Pancreas (tissue), 10 donors: ENCODE results near the gene CIC. TPM values are rescaled to one million over a fixed set of nuclear protein-coding genes. Genes with fewer than 3 reads are reported as not detected.

Experiments used
- ATAC-seq, 4 donors: fragments of 200-7000 bp; cut with Tn5 transposase; one replicate each; pipeline versions ENCODE4 v1.8.0 to v1.9.1; 2020; ENCODE audit warnings: mild to moderate bottlenecking in 4 of 4, moderate library complexity in 4 of 4
- DNase-seq, 6 donors: peaks; one replicate each; pipeline ENCODE4 v3.0.0-alpha.2; 2020
- FAIRE-seq: peaks from 2 replicates; lab custom pipeline; 2012; peaks lifted over from hg19 to GRCh38; lab: Jason Lieb, UNC
- H3K27ac ChIP-seq, 4 donors: fragments of 200-600 bp; sonication (generic); 1 replicate in 3 of 4; 2 replicates in 1 of 4; pipeline versions ENCODE4 v1.5.0 to v1.8.0; 2020
- H3K27me3 ChIP-seq, 4 donors: fragments of 200-600 bp; one replicate each; pipeline ENCODE4 v1.8.0; 2021
- H3K36me3 ChIP-seq, 3 donors: fragments of 200-600 bp; sonication (generic) in 1 of 3; one replicate each; pipeline versions ENCODE4 v1.5.0 to v1.8.0; 2020 to 2021
- H3K4me1 ChIP-seq, 3 donors: fragments of 200-600 bp; one replicate each; pipeline ENCODE4 v1.8.0; 2021
- H3K4me3 ChIP-seq, 4 donors: fragments of 200-600 bp; sonication (generic) in 2 of 4; one replicate each; pipeline versions ENCODE4 v1.5.0 to v1.8.0; 2020 to 2021
- H3K9me3 ChIP-seq, 4 donors: fragments of 200-600 bp; one replicate each; pipeline ENCODE4 v1.8.0; 2021
- WGBS, 2 donors: extraction: QIAGEN DNeasy Blood & Tissue Kit; methylation state at CpG; one replicate each; pipeline ENCODE4 v1.1.7; 2013; 5-methylcytosine and 5-hydroxymethylcytosine counted together
- intact Hi-C, 3 donors: fragments of 100-400 bp; cut with DNase I; formaldehyde crosslinking; loops; one replicate each; pipeline versions ENCODE4 v1.11.1 to v1.14.2; 2022
- polyA plus RNA-seq, 2 donors: library from polyadenylated mRNA; stranded (reverse); fragments of 200-250 nt; gene quantifications; one replicate each; pipeline ENCODE4 v1.2.3, GENCODE V29; 2013
- total RNA-seq, 6 donors: library from RNA; stranded (reverse); fragmentation: NEBNext Ultra II Directional in 4 of 6; extraction: Animal tissue kit (Norgen Biotek cat#: 25700) in 4 of 6; gene quantifications; one replicate each; pipeline versions ENCODE4 v1.2.1 to v1.2.4, GENCODE V29; 2021 to 2023
- TF ChIP-seq, protein P1 (sequence below), 4 donors: fragments of 200-600 bp; sonication (generic) in 3 of 4; IDR thresholded peaks; one replicate each; pipeline versions ENCODE4 v1.5.0 to v1.8.0; 2021; ENCODE audit warnings: antibody characterized with exemption in 4 of 4
- donor health status: healthy with polysubstance abuse.
- donor health status: DM: no; HTN: no; CAD: no; lungs with moderate emphysema.
- donor health status: DM: no; HTN: no; CAD: no.
- donor health status: control.
- donor health status: control.
- donor health status: Bipolar disorder and iron deficiency.
- donor health status: DM: yes; HTN: yes; CAD: no.
- donor health status: DM: no; HTN: no; CAD: no.
- donor health status: DM: no; HTN: no; CAD: no.
- donor health status: DM: yes; HTN: yes; CAD: no.

CIC gene
- total and polyA plus RNA-seq, 8 donors = 27.7 to 65.0 (median 33.4) TPM

DNA sequence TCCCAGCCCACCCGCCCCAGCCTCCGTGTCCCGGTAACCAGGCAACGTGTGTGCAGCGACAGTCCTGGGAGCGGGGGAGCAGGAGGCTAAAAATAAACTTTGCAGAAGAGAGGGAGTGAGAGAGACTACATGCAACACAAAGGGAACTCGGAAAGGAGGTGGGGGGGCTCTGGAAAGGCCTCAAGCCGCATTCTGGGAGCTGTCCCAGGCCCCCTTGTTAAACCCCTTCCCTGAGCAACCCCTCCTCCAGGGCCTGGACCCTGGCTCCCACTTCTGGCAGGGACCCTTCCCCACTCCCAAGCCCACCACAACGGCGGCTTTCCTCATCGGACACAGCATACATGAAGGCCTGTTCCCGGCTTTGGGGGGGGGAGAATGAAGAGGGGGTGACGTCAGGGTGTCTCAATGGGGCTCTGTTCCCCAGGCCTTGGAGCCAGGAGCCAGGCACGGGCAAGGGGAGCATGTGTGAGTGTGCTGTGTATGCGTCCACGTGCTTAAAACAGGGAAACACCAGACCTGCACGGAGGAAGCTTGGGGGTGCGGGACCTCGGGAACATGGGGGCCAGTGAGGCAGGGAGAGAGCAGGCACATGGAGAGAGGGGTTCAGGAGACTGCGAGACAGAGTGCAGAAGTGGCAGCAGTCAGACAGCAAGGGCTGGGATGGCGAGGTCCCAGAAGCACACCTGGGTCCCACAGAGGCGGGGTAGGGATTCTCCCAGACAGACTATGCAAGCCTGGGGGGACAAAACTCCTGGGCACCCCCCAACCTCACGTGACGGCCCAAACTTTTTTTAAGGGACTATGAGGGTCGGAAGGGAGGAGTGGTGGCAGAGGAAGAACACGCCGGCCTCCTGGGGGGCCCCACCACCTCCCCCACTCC lies 16.4 kb upstream of the CIC start:
- ATAC-seq = peak in 1 of 4 donors; percentile 1
- 12 to 13% methylated on average over 27 of the region's 27 CpGs for WGBS, 2 donors
- H3K9me3 ChIP-seq = no peaks in the 10 kb centered on the region
- DNase-seq = peak in 4 of 6 donors; percentile 53 to 72 (median 62)
- TF ChIP-seq, protein P1, sequence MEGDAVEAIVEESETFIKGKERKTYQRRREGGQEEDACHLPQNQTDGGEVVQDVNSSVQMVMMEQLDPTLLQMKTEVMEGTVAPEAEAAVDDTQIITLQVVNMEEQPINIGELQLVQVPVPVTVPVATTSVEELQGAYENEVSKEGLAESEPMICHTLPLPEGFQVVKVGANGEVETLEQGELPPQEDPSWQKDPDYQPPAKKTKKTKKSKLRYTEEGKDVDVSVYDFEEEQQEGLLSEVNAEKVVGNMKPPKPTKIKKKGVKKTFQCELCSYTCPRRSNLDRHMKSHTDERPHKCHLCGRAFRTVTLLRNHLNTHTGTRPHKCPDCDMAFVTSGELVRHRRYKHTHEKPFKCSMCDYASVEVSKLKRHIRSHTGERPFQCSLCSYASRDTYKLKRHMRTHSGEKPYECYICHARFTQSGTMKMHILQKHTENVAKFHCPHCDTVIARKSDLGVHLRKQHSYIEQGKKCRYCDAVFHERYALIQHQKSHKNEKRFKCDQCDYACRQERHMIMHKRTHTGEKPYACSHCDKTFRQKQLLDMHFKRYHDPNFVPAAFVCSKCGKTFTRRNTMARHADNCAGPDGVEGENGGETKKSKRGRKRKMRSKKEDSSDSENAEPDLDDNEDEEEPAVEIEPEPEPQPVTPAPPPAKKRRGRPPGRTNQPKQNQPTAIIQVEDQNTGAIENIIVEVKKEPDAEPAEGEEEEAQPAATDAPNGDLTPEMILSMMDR (IDR thresholded peaks at IDR 0.05) = no peak
- H3K27me3 ChIP-seq = no peaks in the 10 kb centered on the region
- H3K27ac ChIP-seq = peak overlapping the region; percentile 92 to 97 (median 94)
- intact Hi-C loops = no loop called here
- peaks cover 0 to 16% (median 0%) of the 10 kb centered on the region in 3 donors for H3K4me1 ChIP-seq
- FAIRE-seq = no peak
- peak overlapping the region; percentile 88 to 97 (median 96) for H3K4me3 ChIP-seq
- peaks cover 0 to 15% (median 9%) of the 10 kb centered on the region in 3 donors for H3K36me3 ChIP-seq

DNA sequence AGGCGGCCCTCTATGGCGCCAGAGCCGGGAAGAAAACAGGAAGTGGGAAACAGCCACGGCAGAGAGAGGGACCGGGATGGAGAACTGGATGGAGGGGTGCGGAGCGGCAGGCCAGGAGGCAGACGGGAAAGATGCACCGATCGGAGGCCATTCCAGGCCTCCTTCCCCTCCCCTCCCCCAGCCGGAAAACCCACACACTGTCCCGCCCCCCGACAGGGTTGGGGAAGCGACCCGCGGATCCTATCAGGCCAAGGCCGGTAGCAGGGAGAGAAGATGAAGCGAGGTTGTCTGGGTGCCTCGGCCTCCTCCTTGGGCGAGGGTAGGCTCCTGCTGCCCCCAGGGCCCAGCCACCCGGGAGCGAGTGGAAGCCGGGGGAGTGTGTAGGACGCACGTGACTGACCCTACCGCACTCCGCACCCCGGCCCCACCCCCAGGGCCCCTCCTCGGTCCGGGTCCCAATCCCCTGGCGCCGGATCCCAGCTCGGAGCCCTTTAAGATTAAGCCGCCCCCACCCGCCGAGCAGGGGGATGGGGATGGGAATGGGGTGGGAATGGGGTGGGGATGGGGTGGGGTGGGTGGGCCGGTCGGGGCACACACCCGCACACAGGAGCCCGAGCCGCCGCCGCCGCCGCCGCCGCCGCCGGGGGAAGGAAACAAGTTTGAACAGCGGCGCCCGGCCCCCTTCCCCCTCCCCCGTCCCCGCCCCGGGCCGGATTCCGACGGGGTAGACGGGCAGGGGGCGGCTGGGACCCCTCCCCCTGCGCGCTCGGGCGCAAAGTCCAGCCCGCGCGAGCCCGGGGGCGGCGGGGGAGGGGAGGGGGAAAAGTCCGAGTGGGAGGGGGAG lies 15.6 kb upstream of the CIC start:
- H3K27ac ChIP-seq = peak overlapping the region; percentile 92 to 97 (median 94)
- H3K9me3 ChIP-seq = no peaks in the 10 kb centered on the region
- intact Hi-C loops = no loop called here
- peak; percentile 61 to 88 (median 72) for DNase-seq
- peaks cover 0 to 15% (median 7%) of the 10 kb centered on the region in 3 donors for H3K36me3 ChIP-seq
- FAIRE-seq = no peak
- H3K4me3 ChIP-seq = peak overlapping the region; percentile 88 to 97 (median 96)
- peak; percentile 11 to 31 (median 25) for ATAC-seq
- H3K27me3 ChIP-seq = no peaks in the 10 kb centered on the region
- 1% methylated on average over 29 to 59 of the region's 71 CpGs for WGBS, 2 donors
- H3K4me1 ChIP-seq = peaks cover 0 to 16% (median 0%) of the 10 kb centered on the region in 3 donors
- TF ChIP-seq, protein P1 (IDR thresholded peaks at IDR 0.05) = no peak

GRCh38 chr19:42254089-42254849 lies 14.8 kb upstream of the CIC start:
- peak; percentile 72 to 88 (median 81) for DNase-seq
- Histone ChIP-seq H3K4me1 (peaks cover 0 to 16% (median 0%) of the 10 kb centered on the region in 3 donors), H3K36me3 (peaks cover 0 to 9% (median 0%) of the 10 kb centered on the region in 3 donors), H3K27me3 (no peaks in the 10 kb centered on the region), H3K27ac (peak overlapping the region; percentile 92 to 97 (median 94)), H3K9me3 (no peaks in the 10 kb centered on the region), H3K4me3 (peak overlapping the region; percentile 88 to 97 (median 96))
- ATAC-seq = peak; percentile 39 to 63 (median 56)
- intact Hi-C loops = no loop called here
- WGBS, 2 donors = 1% methylated on average over 53 to 69 of the region's 70 CpGs
- FAIRE-seq = no peak
- TF ChIP-seq, protein P1 (IDR thresholded peaks at IDR 0.05) = no peak

DNA sequence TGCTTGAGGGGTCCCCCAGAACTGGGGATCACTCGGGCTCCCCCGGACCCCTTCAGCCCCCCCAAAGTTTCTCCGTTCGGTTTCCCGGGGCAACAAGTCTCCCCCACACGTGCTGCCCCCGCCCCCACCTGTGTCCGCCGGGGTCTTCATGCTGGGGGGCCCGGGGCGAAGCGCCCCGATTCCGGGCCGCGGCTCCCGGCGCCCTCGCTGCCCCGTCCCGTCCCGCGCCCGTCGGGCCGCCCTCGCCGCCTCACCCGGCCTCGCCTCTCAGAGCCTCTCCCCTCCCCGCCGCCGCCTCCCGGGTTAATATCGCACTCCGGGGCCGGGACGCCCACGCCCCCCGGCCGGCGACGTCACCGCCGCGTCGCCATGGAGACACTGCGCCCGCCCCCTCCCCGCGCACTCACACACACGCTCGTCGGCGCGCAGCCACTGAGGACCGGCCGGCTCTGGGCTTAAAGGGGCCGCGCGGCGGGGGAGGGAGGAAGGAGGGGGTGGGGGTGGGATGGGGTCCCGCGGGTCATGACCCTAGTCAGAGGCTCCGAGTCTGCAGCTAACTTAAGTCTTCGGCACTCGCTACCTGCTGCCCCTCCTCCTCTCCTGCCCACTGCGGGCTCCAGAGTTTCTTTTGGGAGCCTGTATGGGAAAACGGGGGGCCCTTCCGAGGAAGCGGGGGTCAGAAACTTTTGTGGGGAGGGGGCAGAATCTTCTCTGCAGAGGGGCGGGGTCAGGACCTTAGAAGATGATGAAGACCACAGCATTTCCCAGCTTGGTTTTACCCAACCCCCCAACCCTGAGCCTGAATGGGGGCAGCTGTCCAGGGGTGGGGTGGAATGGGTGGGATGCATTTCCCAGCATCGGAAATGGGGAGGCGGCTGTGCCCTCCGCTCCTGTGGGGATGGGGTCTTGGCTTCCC lies 13.9 kb upstream of the CIC start, which contains the start of gene ERF:
ERF (minus strand) TSS at position 279 of the 916 bp plus-strand sequence; CDS start at position 150, 129 bp downstream.
- peak; percentile 93 to 99 (median 96) for DNase-seq
- H3K9me3 ChIP-seq = no peaks in the 10 kb centered on the region
- H3K36me3 ChIP-seq = peaks cover 0 to under 1% (median 0%) of the 10 kb centered on the region in 3 donors
- peaks cover 0 to 16% (median 0%) of the 10 kb centered on the region in 3 donors for H3K4me1 ChIP-seq
- no peak for FAIRE-seq
- peak within 1 kb of the TSS; percentile 88 to 97 (median 96) for H3K4me3 ChIP-seq
- ATAC-seq = peak; percentile 82 to 88 (median 86)
- no peaks in the 10 kb centered on the region for H3K27me3 ChIP-seq
- WGBS, 2 donors = 1 to 2% methylated on average over 51 to 75 of the region's 75 CpGs
- intact Hi-C loops = no loop called here
- peak within 1 kb of the TSS; percentile 92 to 97 (median 94) for H3K27ac ChIP-seq
- TF ChIP-seq, protein P1 (IDR thresholded peaks at IDR 0.05) = no peak
